GM21786 (cell line): Measurements from ENCODE around the gene GPR176.

Experiments
- ATAC-seq: cut with Tn5 transposase; IDR thresholded peaks from one replicate; pipeline ENCODE4 v1.9.1; 2021; ENCODE audit not compliant: unreplicated experiment

GPR176 gene

DNA sequence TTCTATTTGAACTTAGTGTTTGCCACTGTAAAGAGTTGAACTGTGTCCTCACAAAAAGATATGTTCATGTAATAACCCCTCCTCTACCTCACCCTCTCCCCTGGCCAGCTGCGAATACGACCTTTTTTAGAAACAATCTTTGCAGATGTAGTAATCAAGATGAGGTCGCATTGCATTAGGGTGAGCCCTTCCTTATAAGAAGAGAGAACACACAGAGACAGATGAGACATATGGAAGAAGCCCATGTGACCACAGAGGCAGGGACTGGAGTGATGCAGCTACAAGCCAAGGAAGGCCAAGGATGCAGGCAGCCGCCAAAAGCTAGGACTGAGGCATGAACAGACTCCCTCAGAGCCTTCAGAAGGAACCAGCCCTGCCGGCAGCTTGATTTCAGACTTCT lies 27.6 kb downstream of the GPR176 start:
- no peak for ATAC-seq

DNA sequence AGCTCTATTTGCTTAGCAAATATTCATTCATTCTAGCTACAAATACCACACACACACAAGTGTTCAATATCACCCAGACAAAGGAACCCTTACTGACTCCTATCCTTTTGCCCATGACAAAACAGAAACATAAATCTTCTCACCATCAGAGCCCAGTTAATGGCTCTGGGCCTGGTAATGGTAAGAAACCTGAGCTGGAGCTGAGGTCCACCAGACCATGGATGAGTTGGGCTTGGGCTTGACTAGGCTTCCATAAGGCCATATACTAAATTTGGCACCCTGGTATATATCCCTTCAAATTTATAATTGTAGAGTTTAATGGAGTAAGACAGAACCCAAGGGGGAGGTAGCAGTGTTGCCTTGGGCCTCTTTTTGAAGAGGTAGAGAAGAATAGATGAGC lies 29.4 kb downstream of the GPR176 start:
- ATAC-seq: no peak

DNA sequence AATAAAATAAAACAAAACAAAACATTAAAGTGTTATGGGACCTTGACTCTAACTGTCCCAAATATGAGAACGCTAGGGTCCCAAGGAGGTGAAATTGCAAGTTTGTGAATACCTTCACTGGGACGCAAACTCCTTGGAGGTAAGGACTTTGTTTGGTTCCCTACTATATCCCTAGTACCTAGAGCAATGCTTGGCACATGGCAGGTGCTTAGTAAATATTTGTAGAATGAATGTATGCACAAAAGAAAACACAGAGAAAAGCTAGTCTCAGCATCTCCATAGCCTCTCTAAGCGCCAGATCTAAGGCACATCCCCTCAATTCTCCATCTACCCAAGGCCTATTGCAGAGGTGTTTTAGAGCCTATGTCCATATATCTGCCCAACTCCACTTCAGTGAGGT lies 30.5 kb downstream of the GPR176 start:
- no peak for ATAC-seq

DNA sequence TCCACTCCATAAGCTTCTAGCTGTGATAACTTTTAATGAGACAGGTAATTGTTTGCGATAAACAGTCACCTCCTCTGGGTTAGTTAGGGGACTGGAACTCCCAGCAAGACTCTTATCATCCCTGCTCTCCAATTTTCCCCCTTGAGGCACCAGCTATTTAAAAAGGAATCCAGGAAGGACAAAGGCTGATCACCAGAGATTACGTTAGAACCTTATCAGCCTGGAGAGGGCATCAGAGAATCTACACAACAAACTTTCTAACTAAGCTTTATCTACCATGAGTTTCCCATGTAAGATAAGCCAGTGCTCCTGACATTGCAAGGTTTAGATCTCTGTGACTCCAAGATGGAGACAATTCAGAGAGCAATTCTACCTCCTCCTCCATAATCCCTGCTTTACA lies 31.3 kb downstream of the GPR176 start:
- ATAC-seq: no peak

DNA sequence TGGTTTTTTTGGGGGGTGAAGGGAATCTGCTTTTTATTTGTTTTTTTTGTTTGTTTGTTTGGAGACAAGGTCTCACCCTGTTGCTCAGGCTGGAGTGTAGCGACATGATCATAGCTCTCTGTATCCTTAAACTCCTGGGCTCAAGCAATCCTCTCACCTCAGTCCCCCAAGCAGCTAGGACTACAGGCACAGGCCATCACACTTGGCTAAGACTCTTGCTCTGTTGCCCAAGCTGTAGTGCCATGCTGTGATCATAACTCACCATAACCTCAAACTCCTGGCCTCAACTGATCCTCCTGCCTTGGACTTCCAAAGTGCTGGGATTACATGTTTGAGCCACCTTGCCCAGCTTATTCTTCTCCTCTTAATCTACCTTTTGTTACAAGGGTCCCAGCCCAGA lies 31.8 kb downstream of the GPR176 start:
- no peak for ATAC-seq

DNA sequence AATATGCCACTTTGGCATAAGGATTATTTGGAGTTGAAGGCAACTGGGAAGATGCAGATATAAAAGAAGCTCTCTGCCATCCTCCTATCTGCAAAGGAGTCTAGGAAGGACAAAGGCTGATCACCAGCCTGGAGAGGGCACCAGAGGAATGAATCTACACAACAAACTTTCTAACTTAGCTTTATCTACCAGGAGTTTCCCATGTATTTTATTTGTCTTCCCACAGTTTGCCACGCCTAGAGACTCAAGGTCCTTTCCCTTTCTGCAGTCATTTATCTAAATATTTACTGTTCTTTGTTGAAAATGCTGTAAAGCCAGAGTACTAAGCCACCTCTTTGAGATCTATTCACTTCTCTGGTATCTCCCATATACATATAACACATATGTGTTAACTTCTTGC lies 32.2 kb downstream of the GPR176 start:
- no peak for ATAC-seq

DNA sequence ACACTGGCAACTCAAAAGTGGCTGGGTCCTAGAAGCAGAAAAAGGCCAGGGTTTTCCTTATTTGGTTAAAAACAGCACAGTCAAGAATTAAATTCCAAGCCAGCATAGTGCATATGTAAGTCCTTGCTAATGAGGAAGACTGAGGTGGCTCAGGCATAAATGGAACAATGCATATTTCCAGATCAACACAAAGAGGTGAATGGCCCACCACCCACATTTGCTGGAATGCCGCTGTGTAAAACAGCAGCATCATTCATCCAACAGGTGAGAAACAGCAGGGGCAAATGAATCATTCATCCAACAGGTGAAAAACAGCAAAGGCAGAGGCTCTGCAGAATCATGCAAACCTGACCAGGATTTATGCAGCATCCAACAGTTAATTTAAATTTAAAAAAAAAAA lies 32.9 kb downstream of the GPR176 start:
- ATAC-seq: no peak

DNA sequence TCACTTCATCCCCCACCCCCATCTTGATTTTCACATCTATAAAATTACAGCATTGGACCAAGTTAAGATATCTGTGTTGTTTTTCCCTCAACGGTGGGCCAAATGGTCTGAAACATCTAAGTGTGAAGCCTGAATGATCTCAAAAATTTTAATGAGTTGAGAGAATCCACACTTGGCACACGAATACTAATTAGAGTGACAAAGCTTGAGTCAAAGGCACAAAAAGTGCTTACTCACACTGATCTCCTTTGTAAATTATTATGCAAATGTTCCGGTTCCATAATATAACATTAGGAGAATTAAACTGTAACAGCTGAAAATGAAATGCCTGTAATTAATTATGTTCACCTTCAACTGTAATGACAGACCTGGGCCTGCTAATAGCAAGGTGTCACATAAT lies 33.6 kb downstream of the GPR176 start:
- ATAC-seq: no peak

DNA sequence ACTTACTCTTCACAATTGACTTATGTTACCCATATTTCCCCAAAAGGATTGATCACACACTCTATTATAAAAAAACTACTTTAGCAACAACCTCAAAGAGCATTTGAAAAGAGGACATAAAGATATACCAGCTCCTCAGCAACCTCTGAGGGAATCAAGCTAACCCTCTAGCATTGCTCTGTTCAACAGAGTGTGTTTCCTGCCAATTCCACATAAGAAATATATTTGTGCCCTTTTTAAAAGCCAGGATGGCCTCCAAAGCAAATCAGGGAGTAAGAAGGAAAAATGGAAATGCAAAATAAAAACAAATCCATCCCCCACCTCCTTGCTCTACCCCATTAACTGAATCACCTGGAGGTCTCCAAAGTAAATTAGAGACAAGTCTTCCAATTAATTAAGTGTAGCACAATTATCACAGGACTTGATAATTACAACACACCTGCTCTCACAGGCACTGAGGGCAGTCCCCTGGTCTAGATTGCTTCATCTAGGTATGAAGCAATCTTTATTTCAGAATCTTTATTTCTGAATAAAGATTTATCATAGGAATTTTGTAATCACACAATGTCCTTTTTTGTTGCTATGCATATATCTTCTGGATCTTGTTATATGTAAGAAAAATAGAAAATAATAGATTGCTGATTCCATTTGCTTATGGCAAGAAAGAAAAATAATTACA lies 34.8 kb downstream of the GPR176 start:
- no peak for ATAC-seq

DNA sequence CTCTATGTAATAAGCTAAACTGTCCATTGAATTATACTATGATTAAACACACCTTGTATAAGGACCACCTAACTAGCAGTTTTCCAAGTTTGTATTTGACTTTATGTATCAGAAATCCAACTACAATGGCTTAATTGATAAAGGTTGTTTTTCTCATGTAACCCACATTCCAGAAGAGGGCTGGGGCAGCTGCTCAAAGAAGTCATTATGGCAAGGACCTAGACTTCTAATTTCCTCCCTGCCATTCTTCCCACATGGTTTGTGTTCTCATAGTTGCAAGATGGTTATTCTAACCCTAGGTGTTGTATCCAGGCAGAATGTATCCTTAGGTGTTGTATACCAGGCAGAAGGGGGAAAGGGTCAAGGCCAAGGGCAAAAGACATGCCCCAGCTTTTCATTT lies 35.7 kb downstream of the GPR176 start:
- no peak for ATAC-seq

DNA sequence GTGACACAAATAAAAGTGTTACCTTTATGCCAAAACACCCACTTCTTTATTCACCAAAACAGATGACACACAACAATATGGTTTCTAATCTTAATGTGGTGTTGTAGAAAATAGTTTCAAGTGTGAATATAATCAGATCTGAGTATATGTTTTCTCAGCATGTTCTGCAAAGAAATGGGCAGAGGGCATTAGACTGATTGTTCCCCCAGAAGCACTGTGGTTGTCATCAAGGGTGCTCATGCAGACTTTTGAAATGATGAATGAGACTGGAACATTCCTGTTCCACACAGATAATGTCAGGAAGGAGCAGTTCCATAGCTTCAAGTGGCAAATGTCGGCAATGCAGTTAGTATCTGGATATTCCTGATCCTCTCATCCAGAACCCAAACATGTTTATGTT lies 37.5 kb downstream of the GPR176 start:
- ATAC-seq: no peak

DNA sequence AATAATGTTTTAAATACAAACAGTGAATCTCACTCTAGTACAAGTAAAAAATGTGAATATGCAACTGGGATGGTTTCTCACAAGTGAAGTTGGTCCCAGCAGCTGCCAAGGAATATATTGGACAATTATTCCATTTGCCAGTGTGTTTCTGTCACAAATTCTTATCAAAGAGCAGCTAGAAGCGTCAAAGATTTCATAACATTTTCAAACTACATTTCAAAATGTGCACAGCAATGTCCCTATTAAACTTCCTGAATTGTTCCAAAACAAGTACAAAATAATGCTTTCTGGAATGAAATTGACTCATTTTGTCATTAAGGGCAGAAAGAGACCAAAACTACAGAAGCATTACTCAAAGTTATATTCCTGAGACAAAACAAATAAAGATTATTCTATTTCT lies 38.3 kb downstream of the GPR176 start:
- no peak for ATAC-seq

DNA sequence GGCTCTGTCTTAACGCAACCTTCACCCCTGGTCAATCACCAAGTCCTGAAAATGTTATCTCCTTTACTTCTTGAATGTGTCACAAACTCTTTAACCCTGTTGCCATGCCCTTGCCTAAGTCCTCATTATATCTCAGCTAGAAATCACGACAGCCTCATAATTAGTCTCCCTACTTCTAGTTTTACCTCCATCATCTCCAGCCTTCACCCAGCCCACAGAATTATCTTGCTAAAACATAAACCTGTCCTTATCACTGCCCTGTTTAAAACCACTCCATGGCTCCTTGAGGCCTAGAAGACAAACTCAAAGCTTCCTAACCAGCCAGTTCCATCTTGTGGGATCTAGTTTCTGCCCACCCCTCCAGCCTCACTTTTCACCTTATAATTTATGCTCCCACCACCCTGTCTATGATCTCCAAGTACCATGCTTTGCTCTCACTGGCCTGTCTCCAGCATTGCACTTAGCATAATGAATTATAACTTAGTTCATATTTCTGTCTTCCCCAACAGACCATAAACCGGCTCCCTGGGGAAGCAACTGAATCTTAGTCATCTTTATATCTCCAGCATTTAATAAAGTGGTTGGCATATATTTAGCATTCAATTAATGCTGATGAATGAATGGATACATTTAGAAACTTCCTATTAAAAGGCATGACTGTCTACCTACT lies 39.2 kb downstream of the GPR176 start:
- no peak for ATAC-seq

DNA sequence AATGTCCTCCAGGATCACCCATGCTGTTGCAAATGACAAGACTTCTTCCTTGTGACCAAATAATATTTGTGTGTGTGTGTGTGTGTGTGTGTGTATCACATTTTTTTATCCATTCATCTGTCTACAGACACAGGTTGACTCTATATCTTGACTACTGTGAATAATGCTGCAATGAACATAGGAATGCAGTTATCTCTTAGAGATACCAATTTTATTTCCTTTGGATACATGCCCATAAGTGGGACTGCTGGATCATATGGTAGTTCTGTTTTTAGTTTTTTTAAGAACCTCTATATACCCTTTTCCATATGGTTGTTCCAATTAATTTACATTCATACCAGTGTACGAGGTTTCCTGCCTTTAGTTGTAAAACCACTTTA lies 41.7 kb downstream of the GPR176 start:
- no peak for ATAC-seq

DNA sequence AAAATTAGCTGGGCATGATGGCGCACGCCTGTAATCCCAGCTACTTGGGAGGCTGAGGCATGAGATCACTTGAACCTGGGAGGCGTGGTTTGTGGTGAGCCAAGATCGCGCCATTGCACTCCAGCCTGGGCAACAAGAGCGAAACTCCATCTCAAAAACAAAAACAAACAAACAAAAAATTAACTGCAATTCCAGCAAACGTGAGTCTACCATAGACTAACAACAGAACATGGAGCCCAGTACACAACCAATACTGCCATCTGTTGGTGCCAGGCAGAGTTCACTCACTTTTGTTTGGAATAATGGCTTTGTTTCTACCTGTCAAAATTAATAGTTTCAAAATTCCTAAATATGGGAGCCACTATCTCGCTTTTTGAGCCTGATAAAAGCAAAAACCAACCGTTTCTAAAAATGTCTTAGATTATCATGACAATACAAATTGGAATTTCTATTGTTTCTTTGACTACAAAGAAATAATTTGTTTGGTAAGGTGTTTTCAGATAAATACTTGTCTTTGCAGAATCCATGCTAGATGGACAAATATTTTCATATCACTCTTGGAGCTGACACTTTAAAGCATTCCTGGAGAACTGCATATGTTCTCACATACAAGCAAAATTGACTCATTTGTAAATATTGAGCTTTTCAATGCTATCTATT lies 45.0 kb downstream of the GPR176 start:
- no peak for ATAC-seq

DNA sequence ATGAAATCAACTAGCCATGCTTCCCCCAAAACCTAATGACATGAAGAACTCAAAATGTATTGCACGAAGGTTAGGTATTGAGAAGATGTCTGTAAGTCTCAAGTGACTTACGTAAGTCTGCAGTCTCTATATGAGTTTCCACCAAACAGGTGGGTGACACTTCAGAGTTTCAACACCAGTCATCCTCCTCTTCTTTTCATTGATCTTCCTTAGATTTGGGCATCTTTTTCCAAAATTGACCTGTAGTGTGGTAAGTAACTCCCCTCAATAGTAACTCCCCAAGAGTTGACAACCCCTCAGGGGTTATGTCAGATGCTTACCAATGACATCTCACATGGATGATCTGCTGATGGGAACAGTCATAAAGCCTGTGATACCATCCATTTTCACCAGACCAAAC lies 46.1 kb downstream of the GPR176 start:
- no peak for ATAC-seq

DNA sequence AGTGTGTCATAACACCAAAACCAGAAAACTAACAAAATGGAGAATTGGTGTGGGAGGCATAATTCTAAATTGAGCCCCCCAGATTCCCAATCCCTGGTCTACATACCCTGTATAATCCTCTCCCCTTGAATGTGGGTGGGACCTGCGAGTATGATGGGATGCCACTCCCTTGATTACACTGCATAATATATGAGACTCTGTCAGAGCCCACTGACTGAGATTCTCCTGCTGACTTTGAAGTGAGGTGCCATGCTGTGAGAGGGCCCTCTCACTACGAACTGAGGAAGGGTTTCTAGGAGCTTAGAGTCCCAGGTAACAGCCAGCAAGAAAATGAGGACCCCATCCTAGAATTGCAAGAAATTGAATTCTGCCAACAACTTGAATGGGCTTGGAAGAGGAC lies 49.5 kb downstream of the GPR176 start:
- ATAC-seq: no peak

DNA sequence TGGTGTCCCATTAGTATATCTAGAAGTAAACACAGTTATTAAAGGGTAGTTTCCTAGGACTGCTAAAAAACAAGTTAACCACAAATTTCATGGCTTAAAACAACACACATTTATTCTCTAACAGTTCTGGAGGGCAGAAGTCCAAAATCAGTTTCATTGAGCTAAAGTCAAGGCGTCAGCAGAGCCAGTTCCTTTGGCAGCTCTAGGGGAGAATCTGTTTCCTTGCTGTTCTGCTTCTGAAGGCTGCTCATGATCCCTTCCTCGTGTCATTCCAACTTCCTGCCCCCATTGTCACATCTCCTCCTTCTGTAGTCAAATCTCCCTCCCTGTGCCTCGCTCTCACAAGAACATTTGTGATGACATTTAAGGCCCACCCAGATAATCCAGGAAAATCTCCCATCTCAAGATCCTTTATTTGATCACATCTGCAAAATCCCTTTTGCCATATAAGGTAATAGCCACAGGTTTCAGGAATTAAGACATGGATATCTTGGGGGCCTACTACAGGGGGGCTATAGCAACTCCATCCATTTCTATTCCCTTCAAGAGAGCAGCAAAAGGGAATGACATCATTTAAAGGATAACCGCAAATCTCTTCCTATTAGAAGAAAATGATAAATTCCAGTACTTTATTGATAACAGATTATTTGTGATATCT lies 50.1 kb downstream of the GPR176 start:
- no peak for ATAC-seq

DNA sequence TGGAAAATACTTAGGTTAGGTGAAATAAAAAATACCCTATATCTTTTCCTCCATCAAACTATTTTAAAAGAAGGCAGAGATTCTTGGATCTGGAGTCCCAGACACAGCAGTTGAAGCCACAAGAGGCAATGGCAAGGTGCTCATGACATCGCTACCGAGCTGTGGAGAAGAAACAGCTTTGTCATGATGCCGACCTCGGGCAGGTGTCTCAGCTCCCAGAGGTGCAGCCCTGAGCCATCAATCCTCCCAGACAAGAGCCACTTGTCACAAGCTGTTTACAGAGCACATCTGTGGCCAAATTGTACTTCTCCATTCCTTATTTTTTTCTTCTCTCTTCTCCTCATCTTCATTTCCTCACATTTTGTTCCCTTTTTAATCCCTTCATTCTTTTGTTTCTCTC lies 50.8 kb downstream of the GPR176 start:
- no peak for ATAC-seq

DNA sequence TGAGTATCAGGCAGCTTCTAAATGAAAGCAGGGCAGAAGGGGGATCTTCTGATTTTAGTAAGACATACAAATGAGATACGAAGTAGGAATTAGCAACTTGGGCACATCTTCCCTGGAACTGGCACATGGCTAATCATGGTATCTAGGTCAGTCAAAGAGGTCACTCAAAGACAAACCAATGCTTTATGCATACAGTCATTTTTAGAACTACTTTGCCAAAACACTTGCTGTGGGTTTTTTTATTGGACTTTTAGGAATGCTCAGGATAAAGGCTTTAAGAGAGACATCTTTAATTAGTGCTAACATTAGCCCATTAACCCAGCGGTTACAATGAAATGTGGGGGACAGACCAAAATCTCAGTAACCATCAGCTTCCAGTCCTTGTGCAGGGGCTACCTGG lies 51.7 kb downstream of the GPR176 start:
- ATAC-seq: no peak

DNA sequence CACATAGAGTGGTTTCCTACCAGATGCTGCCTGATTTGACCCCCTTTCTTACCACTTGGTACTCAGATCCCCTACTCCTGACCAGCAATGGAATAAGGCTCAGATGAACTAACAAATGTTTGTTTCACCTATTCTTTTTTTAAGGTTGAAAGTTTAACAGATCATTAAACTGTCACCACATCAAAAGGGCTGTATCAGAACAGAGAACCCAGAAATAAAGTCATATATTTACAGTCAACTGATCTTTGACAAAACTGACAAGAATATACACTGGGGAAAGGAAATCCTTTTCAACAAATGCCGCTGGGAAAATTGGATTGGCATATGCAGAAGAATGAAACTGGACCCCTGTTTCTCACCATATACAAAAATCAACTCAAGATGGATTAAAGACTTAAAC lies 56.0 kb downstream of the GPR176 start:
- no peak for ATAC-seq

DNA sequence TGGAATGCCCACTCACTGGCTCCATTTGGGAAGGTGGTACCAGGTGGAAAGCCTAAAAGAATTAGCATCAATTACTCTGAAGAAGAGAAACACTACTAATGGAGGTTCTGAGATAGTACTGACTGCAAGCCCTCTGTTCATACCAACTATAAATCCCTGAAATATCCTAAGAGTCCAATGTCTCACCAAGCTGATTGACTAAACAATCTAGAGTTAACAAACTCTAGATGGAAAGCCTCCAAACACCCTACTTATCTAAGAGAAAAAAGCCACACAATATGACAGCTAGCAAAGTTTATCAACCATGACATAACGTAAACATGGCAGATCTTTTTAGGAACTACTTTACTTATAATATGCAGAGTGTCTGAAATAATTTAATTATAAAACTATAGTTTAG lies 59.2 kb downstream of the GPR176 start:
- no peak for ATAC-seq
